Activated T-cell treated with anti-CD3 and anti-CD28 coated beads, Interleukin-2, amount 50 U/mL, for 4 hours (primary cell): ENCODE measurements around the gene SYCE1. TPM values are rescaled to one million over a fixed set of nuclear protein-coding genes. Genes with fewer than 3 reads are reported as not detected.
A peak's percentile ranks its signal among the peaks of the same experiment; 100 is the strongest.
"Not testable (repeated sequence)": the region's sequence is repeated elsewhere in the genome, so short reads cannot be mapped to it uniquely, and the experiment has no call there.

Source experiments
- ATAC-seq, 2 donors: fragments of 200-7000 bp; cut with Tn5 transposase; one replicate each; pipeline ENCODE4 v1.10.0; 2021
- DNase-seq: peaks from one replicate; pipeline ENCODE4 v3.0.0-alpha.2; 2020
- H3K27me3 Mint-ChIP-seq: one replicate; pipeline ENCODE4 v1.8.0; 2021; ENCODE audit warnings: low read depth, mixed read lengths
- H3K36me3 Mint-ChIP-seq: one replicate; pipeline ENCODE4 v1.8.0; 2022; ENCODE audit warnings: mixed read lengths; ENCODE audit not compliant: insufficient read depth
- H3K4me1 Mint-ChIP-seq: one replicate; pipeline ENCODE4 v1.8.0; 2021; ENCODE audit warnings: low read depth, mixed read lengths
- H3K4me3 Mint-ChIP-seq: one replicate; pipeline ENCODE4 v1.8.0; 2021; ENCODE audit warnings: mild to moderate bottlenecking, moderate library complexity, mixed read lengths
- H3K9me3 Mint-ChIP-seq: one replicate; pipeline ENCODE4 v1.8.0; 2021; ENCODE audit warnings: mixed read lengths
- total RNA-seq, 3 donors: library from RNA; stranded (reverse); gene quantifications; one replicate each; pipeline ENCODE4 v1.2.1, GENCODE V29; 2021

SYCE1 gene
- total RNA-seq, 3 donors from 2014 or later = 0.11 to 0.46 (median 0.43) TPM

DNA sequence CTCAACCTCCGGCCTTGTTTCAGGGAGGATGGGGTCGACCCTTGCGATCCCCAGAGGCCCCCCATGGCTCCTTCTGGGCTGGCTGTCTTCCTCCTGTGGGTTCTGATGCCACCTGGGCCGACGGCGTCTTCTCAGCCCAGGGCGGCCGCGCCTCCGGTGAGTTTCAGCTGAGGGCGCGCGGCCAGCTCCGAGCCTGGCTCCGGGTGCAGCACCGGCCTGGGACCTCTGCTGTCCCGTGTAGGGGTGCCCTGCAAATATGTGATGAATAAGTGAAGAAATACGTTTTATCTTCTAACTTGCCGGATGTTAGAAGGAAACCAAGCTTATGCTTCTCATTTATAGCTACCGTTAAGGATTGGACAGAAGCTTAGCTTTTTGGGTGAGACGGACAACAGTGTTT, 4.4 kb upstream of the SYCE1 start:
- not testable (repeated sequence) for H3K4me3 Mint-ChIP-seq, H3K36me3 Mint-ChIP-seq, DNase-seq, H3K4me1 Mint-ChIP-seq, H3K27me3 Mint-ChIP-seq, ATAC-seq
- H3K9me3 Mint-ChIP-seq = peaks cover 15% of the 10 kb centered on the region

DNA sequence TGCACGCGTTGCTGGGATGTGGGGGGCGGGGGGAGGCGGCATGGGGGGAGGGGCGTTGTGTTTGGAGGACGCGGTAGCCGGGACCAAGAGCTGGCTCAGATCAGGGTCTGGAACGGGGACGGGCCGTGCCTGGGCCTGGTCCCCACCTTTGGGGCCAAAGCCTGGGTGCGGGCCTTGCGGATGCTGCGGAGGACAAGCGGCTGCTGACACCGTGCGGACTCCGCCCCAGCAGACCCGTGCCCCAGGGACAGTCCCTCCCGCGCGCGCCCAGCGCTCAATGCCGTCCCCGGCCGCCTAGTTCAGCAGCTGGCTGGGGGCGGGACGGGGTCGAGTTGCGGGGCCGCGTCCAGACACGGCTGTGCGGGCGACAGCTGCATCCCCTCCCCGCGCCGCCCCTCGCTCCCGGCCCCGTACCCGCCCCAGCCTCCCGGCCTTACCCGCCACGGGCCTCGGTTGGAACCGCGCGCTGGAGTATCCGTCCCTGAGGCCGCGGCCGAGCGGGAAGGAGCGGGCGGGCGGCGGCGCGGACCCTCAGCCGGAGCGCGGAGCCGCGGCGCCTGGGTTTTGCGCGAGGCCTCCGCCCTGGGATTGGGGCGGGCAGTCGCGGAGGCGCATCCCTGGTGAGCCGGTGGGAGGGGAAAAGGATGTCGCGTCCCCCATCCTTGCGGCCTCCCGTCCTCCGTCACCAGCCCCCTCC, 3.6 kb upstream of the SYCE1 start:
- peaks cover 11% of the 10 kb centered on the region for H3K27me3 Mint-ChIP-seq
- H3K9me3 Mint-ChIP-seq = peaks cover 12% of the 10 kb centered on the region
- peak; percentile 32 to 41 for ATAC-seq

DNA sequence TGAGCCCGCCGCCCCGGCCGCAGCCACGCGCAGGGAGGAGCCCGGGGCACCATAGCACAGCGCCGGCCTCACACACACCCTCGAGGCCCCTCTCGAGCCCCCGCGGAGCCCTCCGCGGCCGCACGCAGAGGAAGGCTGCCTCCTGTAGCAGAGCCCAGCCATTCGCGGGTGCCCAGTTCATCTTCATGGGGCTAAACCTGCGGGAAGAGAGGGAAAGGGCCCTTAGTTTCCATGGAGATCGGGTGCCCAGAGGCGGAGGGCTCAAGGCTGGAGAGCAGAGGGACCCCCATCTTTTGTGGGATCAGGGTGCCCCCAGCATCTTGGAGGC, 2.9 kb upstream of the SYCE1 start:
- H3K4me1 Mint-ChIP-seq = no peaks in the 10 kb centered on the region
- ATAC-seq = no peak
- no peaks in the 10 kb centered on the region for H3K36me3 Mint-ChIP-seq
- peaks cover 5% of the 10 kb centered on the region for H3K9me3 Mint-ChIP-seq
- H3K4me3 Mint-ChIP-seq = no peak overlapping the region
- peaks cover 11% of the 10 kb centered on the region for H3K27me3 Mint-ChIP-seq
- DNase-seq = no peak

More for the DNA sequence above, 3.6 kb upstream of the SYCE1 start:
- H3K4me3 Mint-ChIP-seq, H3K36me3 Mint-ChIP-seq, DNase-seq, H3K4me1 Mint-ChIP-seq: not testable (repeated sequence)

DNA sequence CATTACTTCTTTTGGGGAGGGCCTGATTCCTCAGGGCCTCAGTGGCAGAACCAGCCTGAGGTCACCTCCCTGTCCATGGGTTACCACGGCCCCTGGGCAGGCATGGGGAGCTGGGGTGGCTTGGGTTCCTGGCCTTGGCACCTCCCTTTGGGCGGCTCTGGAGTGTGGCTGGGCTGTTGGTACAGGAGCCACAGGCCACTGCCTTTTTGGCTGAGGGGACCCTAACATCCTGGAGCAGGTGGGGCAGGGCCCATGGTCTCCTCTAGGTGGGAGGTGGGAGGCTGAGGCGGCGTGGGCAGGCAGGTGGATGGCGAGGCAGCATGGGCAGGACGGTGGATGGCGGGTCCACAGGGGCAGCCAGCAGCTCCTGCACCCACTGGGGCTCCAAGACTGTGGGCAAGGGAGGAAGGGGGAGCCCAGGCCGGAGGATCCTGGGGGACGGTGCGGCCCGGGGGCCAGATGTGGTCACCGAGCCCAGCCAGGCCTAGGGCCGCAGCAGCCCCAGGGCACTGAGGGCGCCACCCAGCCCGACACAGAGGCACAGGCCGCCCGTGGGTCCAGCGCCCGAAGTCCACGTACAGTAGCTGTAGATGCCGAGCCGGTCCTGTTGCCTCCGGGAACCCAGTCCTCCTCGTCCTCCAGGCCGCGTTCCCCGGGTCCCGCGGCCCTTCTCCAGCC, 2.4 kb upstream of the SYCE1 start:
- ATAC-seq (no peak), DNase-seq (no peak)
- H3K4me1 Mint-ChIP-seq = no peaks in the 10 kb centered on the region
- H3K27me3 Mint-ChIP-seq = peaks cover 11% of the 10 kb centered on the region
- H3K9me3 Mint-ChIP-seq = peaks cover under 1% of the 10 kb centered on the region
- no peaks in the 10 kb centered on the region for H3K36me3 Mint-ChIP-seq
- H3K4me3 Mint-ChIP-seq = no peak overlapping the region

DNA sequence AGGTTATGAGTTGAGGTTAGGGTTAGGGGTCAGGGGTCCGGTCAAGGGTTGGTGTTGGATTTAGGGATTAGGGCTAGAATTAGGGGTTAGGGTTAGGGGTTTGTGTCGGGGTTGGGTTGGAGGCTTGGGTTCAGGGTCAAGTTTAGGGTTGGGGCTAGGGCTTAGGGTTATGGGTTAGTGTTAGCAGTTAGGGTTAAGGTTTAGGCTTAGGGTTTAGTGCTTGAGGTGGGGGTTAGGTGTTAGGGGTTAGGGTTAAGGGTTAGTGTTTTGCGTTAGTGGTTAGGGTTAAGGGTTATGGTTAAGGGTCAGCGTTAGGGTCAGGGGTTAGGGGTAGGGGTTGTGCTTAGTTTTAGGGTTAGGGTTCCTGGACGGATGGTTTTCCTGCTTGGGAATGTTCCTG, 1.7 kb upstream of the SYCE1 start:
- Mint-ChIP-seq H3K4me3 (no peak overlapping the region), H3K36me3 (no peaks in the 10 kb centered on the region), H3K27me3 (peaks cover 11% of the 10 kb centered on the region), H3K9me3 (no peaks in the 10 kb centered on the region), H3K4me1 (no peaks in the 10 kb centered on the region)
- DNase-seq (no peak), ATAC-seq (no peak)

DNA sequence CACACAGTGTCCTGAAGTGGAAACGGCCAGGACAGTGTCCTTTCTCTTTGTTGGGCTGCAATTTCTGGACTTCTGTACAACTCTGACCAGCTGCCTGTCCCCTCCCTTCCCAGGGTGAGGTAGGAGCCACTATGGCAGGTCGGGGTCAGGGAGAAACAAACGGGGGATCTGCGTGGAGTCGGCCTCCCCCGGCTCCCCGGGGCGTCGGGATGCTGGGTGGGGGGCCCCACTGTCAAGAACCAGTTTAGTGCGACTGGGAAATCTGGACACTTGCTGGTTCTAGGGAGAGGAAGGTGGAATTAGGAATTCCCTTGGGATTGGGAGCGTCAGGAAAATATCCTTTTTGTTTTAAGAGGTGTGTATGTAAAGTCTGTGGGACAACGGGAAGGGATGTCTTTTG, 567 bp downstream of the SYCE1 start:
- Mint-ChIP-seq H3K4me3 (no peak overlapping the region), H3K9me3 (no peaks in the 10 kb centered on the region), H3K36me3 (no peaks in the 10 kb centered on the region), H3K4me1 (no peaks in the 10 kb centered on the region), H3K27me3 (peaks cover 12% of the 10 kb centered on the region)
- DNase-seq (no peak), ATAC-seq (no peak)

DNA sequence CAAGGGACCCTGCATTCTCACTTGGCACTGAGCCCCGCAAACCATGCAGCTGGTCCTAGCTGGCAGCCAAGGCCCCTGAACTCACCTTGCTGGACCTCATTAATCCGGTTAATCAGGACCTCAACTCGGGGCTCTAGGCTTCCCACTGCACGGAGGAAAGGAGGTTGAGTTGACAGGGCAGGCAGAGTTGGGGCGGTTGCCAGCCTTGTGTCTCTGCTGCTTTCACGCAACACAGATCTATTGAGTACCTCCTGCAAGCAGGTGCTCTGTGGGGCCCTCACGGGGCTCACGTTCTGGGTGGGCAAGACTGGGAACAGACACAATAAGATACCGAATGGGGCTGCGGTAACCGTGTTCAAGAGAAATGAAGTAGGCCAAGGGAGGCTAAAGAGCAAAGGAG, 6.2 kb downstream of the SYCE1 start:
- Mint-ChIP-seq H3K4me3 (no peak overlapping the region), H3K9me3 (no peaks in the 10 kb centered on the region), H3K27me3 (peaks cover 16% of the 10 kb centered on the region), H3K36me3 (no peaks in the 10 kb centered on the region), H3K4me1 (no peaks in the 10 kb centered on the region)
- DNase-seq = no peak
- ATAC-seq = no peak

DNA sequence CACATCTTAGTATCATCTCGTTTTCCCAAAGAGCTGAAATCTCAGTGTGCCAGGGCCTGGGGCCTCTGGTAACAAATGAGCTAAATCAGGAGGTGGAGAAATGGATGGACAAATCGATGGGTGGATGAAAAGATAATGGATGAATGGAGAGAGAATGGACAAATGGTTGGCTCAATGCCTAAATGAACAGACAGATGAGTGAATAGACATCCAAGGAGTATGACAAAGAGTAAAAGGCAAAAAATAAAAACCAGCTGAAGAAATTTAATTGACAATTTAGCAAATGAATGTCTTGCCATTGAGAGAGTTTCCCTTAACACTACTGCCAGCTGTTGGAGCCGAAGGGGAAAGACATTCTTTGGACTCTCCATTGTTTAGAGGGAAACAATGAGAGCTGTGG, 8.0 kb downstream of the SYCE1 start:
- DNase-seq (no peak), ATAC-seq (no peak)
- Mint-ChIP-seq H3K9me3 (no peaks in the 10 kb centered on the region), H3K27me3 (peaks cover 16% of the 10 kb centered on the region), H3K4me1 (no peaks in the 10 kb centered on the region), H3K4me3 (no peak overlapping the region), H3K36me3 (no peaks in the 10 kb centered on the region)

DNA sequence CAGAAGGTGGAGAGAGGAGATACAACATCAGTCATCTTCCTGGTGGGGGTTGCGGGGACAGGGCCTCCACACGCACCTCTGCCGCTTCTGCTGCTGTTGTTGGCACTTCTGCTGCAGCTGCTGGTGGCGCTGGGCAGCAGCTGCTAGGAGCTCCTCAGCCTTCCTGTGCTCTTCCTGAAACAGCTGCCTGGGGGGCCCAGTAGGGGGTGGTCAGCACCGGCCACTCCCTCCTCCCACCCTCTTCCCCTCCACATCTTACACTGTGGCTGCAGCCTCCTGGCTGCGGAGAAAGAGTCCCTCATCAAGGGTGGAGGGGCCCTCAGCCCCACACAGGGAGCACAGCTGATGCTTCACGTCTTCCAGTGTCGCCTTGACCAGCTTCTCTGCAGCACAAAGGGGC, 9.9 kb downstream of the SYCE1 start:
- no peak overlapping the region for H3K4me3 Mint-ChIP-seq
- no peaks in the 10 kb centered on the region for H3K9me3 Mint-ChIP-seq
- no peaks in the 10 kb centered on the region for H3K4me1 Mint-ChIP-seq
- ATAC-seq = no peak
- H3K27me3 Mint-ChIP-seq = peaks cover 16% of the 10 kb centered on the region
- H3K36me3 Mint-ChIP-seq = no peaks in the 10 kb centered on the region
- no peak for DNase-seq

DNA sequence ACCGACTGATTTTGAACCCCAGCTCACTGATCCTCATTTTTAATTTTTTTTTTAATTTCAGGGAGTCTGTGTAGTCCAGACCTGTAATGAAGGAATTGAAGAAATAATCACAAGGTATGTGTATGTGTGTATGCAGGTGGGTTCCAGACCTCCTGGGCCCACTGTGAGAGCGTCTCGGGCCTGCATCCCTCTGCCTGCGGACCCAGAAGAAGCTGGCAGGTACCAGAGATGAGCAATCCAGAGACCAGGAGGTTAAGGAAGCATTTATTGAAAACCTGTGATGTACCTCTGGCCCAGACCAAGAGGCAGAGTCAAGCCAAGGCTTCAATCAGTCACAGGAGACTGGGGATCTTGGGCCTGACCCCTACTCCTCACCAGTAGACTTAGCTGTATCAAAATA, 10.8 kb downstream of the SYCE1 start:
- ATAC-seq = no peak
- peaks cover 14% of the 10 kb centered on the region for H3K27me3 Mint-ChIP-seq
- no peaks in the 10 kb centered on the region for H3K36me3 Mint-ChIP-seq

DNA sequence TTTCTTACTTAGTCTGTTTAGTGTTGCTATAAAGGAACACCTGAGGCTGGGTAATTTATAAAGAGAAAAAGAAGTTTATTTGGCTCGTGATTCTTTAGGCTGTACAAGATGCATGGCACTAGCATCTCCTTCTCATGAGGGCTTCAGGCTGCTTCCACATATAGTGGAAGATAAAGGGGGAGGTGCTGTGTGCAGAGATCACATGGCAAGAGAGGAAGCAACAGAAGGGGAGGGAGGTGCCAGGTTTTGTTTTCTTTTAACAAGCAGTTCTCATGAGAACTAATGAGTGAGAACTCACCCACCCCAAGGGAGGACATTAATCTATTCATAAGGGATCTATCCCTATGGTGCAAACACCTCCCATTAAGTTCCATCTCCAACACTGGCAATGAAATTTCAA, 20.9 kb downstream of the SYCE1 start:
- ATAC-seq = no peak
- peaks cover 5% of the 10 kb centered on the region for H3K4me1 Mint-ChIP-seq
- peaks cover 20% of the 10 kb centered on the region for H3K27me3 Mint-ChIP-seq

More for the DNA sequence above, 10.8 kb downstream of the SYCE1 start:
- no peaks in the 10 kb centered on the region for H3K9me3 Mint-ChIP-seq
- no peak overlapping the region for H3K4me3 Mint-ChIP-seq
- DNase-seq = no peak
- H3K4me1 Mint-ChIP-seq = no peaks in the 10 kb centered on the region

DNA sequence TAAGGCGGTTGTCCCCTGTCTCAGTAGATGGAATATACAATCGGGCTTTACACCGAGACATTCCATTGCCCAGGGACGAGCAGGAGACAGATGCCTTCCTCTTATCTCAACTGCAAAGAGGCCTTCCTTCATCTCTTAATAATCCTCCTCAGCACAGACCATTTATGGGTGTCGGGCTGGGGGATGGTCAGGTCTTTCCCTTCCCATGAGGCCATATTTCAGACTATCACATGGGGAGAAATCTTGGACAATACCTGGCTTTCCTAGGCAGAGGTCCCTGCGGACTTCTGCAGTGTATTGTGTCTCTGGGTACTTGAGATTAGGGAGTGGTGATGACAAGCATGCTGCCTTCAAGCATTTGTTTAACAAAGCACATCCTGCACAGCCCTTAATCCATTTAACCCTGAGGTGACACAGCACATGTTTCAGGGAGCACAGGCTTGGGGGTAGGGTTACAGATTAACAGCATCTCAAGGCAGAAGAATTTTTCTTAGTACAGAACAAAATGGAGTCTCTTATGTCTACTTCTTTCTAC, 23.9 kb downstream of the SYCE1 start:
- H3K9me3 Mint-ChIP-seq, H3K36me3 Mint-ChIP-seq, DNase-seq, H3K27me3 Mint-ChIP-seq, H3K4me3 Mint-ChIP-seq, H3K4me1 Mint-ChIP-seq, ATAC-seq: not testable (repeated sequence)

More for the DNA sequence above, 20.9 kb downstream of the SYCE1 start:
- Mint-ChIP-seq H3K36me3 (no peaks in the 10 kb centered on the region), H3K9me3 (peaks cover 12% of the 10 kb centered on the region), H3K4me3 (no peak overlapping the region)
- no peak for DNase-seq

DNA sequence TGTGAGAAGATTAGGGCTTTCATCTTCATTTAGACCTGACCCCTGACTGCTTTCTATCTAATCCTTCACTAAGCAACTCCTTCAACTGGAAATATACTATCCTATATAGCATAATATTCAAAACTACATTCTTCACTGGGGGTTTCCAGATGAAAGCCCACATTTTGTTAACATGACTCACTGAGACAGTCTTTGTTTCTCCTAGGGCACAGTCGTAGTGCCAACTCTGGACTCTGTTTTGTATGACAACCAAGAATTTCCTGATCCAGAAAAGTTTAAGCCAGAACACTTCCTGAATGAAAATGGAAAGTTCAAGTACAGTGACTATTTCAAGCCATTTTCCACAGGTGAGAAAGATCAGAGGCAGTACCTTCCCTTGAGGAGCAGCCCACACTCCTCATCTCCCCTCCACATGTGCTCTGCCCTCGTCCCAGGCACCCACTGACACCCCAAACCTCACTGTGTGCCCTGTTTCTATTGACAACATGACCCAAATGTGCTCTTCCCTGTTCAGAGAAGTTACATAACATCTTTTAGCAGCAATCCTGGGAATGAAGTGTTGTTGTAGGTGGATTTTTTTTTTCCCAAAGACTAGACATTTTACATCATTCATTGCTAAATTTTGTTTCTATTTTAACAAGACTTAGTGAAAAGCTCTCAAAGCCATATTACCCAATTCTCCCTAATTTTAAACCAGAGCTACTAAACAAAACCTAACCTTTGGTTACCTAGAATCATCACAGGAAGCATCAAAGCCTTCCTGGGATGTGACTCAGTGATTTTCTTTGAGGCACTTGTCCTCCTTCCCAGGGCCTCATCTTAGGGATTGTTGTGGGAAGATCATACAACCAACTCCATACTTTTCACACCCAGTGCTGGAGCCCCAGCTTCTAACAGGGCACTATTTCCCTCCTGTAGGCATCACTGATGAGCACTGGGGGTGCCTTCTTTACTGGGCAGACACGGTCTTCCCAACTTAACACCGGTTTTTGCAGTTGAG, 27.5 kb downstream of the SYCE1 start:
- DNase-seq (no peak), ATAC-seq (no peak)
- Mint-ChIP-seq H3K4me3 (no peak overlapping the region), H3K9me3 (no peaks in the 10 kb centered on the region), H3K36me3 (no peaks in the 10 kb centered on the region), H3K27me3 (peaks cover 11% of the 10 kb centered on the region), H3K4me1 (no peaks in the 10 kb centered on the region)

DNA sequence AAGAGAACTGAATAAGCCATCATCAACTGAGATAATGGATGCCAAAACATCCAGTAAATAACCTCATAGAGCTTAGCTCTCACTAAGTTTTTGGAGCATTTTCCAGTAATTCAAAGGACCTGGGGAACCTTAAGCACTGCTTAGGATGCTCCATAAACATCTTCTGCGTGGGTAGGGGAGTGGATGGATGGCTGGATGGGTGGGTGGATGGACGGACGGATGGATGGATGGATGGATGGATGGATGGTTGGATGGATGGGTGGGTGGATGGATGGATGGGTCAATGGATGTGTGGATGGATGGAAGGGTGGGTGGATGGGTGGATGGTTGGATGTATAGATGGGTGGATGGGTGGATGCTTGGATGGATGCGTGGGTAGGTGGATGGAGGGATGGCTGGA, 29.2 kb downstream of the SYCE1 start:
- Mint-ChIP-seq H3K4me3 (no peak overlapping the region), H3K9me3 (no peaks in the 10 kb centered on the region), H3K27me3 (peaks cover 21% of the 10 kb centered on the region), H3K36me3 (no peaks in the 10 kb centered on the region), H3K4me1 (no peaks in the 10 kb centered on the region)
- no peak for DNase-seq
- ATAC-seq = no peak
